Measurements from ENCODE around the gene METTL23.
"Not testable (repeated sequence)": the region's sequence is repeated elsewhere in the genome, so short reads cannot be mapped to it uniquely, and the experiment has no call there.

METTL23 gene

DNA sequence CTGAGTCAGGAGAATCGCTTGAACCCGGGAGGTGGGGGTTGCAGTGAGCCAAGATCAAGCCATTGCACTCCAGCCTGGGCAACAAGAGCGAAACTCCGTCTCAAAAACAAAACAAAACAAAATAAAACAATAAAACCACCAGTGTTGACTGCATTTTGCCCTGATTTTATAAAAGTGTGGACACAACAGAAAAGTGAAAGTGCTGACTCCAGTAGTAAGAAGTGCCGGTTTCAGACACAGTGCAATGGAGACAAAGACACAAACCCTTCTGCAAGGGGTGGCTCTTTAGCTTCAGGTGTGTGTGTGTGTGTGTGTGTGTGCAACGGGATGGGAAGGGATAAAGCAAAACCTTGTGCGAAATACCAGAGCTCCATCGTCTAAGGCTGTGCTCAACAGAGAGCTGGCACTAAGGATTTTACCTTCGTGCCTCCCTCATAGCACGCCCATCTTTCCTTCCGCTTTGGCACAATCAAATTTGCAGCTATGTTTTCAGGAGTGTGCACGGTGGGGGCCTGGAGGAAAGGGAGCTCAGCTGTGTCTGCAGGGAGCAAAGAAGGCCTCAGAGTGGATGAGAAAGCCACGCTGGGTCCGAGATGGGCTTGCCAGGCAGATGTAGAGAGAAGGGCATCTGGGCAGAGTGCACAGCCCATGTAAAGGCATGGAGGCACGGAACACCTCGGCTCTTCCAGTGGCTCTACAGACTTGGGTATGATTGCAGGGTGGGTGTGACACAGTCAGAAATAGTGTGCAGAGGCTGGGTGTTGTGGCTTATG is 31.4 kb upstream of the METTL23 start:
- no peak for DNase-seq

DNA sequence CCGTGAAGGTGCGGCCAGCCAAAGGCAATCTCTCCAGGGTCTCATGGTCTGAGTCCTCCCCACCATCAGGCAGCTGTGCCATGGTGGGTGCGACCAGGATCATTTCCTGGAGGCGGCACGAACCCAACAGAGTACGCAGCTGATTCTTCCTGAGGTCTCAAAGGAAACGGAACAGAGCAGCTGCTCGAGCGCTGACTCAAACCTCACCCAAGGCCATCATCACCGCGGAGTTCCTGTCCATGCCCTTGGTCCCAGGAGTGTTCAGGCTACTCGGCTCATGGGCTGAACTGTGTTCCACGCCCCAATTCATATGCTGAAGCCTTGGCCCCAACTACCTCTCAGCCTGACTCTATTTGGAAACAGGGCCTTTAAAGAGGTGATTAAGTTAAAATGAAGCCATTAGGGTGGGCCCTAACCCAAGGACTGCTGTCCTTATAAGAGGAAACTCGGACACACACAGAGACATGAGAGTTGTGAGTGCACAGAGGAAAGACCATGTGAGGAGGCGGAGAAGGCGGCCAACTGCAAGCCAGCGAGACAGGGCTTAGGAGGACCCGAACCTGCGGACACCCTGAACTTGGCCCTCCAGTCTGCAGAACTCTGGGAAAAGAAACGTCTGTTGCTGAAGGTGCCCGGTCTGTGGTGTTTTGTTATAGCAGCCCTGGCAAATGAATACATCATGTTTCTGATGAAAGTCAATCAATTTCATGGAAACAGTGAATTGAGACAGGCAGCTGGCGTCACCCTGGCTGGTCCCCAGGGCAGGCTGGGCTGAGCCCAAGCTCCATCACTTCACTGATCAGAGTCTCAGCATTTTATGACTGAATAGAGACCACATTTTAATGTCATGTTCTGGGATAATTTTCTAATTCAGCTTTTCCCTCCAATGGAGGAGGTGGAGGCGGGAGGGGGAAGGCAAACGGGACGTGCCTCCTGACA is 29.6 kb upstream of the METTL23 start:
- DNase-seq = no peak

DNA sequence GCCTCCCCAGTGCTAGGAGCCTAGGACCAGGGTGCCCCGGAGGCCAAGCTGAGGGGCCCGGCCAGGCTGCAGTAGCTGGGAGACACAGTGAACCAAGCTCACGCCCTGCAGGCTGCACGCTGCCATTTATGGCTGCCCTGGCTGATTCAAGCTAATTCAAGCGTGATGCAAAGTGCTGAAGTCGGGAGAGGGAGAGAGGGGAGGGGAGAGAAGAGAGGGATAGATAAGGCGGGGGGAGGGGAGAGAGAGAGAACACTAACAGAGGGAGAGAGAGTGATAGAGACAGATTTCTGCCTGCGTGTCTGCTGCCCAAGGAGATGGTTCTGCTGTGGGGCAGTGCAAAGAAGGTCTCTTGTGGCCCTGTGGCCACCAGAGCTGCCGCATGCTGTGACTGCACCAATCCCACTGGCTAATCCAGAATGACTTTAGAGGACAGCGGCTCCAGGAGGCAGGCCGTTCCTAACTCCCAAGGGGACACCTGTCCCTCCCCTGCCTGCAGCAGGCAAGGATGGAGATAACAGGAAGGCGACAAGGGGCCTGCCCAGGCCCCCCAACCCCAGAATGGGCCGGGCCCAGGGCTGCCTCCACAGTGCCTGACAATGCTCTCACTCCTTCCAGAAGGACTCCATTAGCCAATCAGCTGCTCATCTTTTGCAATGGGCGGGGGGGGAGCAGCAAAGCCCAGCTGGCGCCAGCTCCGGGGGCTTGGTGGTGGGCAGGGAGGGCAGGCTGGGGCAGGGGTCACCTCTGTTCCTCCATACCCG is 28.8 kb upstream of the METTL23 start:
- DNase-seq = no peak

DNA sequence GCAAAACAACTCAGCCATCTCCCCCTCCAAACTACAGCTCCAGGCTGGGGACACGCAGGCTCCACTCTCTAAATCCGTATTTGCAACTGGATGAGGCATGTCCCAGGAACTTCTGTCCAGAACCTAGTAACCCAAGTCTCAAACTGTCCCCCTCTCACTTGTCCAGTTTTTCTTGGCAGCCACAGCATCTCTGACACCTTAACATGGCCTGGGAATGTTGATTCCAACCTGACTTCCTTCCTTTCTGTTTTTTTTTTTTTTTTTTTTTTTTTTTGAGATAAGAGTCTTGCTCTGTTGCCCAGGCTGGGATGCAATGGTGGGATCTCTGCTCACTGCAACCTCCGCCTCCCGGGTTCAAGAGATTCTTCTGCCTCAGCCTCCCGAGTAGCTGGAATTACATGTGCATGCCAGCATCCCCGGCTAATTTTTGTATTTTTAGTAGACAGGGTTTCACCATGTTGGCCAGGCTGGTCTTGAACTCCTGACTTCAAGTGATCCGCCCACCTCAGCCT is 28.1 kb upstream of the METTL23 start:
- DNase-seq = not testable (repeated sequence)

DNA sequence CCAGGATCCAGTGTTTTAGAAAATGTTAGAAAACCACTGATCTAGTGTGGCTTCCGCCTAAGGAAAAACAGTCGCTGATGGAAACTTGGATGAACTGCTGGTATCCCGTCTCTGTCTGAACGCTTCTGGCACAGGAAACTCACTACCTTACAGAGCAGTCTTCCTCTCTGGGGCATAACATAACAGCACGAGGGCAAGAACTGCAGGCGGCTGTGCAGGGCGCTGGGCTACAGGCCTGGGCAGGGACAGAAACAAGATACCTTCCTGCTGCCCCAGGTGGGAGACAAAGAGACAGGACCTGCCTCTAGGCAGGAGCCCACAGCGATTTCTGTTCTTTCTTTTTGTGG is 26.4 kb upstream of the METTL23 start:
- DNase-seq = no peak

DNA sequence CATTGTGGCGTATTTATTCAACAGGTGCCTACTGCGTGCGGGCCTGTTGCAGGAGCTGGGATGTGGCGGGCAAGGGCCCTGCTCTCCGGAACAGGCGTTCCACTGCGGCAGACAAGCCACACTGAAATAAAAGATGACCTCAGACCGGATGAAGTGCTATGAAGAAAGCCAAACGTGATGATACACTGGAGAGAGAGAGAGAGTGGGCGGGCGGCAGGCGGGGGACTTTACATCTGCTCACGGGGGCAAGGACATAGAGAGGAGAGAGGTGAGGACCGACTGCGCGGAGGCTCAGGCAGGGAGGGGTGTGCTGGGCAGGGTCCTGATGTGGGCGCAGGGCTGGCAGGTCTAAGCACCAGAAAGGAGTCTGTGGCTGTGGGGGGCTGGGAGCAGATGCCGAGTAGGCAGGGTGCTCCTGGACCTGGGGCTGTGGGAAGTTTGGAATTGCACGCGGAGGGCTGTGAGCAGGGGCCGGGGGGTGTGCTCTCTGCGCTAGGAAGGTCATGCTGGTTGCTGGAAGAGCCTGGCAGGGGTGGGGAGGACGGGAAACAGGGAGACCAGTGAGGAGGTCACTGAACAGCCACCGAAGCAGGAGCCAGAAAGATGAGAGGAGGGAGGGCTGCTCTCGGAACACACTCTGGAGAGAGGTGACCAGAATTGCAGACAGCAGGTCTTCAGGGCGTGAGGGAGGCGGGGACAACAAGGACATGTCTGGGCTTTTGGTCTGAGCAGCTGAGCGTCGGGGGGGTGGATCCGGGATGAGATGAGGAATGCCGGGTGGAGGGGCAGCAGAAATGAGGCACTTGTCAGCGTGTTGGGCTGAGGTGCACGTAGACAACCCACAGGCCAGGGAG is 25.8 kb upstream of the METTL23 start:
- no peak for DNase-seq

DNA sequence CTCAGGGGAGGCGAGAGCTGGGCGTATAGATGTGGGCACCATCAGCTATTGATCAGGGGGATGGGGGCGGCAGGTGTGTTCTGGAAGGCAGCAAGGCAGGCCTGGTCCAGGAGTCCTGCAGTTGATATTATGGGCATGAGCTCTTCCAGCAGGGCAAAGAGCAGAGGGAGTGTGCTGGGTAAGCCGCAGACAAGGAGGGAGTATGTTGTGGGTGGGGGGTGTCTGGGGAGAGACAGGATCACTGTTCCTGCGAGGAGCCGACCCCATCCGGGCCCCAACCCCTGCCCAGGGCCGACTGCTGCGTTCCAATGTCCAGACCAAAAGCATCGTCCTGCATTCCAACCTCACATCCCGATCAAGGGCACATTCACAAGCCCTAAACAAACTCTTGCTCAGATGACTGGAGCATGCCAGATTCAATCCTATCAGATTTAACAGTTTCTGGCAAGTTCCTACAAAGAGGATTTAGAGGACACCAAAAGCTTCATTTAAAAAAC is 25.1 kb upstream of the METTL23 start:
- no peak for DNase-seq

DNA sequence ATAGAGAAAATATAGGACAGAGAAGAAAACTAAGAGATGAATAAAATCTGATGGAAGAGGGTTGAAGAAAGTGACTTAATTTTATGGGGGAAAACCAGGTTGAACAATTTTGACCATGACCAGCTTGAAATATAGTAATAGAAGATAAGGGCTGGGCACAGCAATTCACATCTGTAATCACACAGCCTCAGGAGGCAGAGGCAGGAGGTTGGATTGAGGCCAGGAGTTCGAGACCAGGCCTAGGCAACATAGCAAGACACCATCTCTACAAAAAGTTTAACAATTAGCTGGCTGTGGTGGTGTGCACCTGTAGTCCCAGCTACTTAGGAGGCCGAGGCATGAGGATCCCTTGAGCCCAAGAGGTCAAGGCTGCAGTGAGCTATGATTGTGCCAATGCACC is 24.6 kb upstream of the METTL23 start:
- DNase-seq = no peak

DNA sequence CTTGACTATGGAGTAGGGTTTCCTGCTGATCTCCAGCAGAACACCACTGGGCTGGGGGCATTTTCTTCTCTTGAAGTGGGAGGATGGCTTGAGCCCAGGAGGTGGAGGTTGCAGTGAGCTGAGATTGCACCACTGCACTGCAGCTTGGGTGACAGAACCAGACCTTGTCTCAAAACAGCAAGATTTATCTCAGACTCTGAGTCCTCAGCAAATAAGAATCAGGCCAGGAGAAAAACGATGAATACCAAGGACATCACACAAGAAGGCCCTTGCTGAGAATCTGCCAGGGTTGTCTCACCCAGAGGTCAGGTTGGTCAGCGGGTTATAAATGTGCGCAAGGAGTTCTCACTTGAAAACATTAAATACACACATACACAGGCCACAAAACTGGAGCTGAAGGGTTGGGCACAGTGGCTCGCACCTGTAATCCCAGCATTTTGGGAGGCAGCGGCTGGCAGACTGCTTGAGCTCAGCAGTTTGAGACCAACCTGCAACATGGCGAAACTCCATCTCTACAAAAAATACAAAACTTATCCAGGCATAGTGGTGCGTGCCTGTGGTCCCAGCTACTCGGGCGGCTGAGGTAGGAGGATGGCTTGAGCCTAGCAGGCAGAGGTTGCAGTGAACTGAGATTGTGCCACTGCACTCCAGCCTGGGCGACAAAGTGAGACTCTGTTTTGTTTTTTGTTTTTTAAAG is 23.6 kb upstream of the METTL23 start:
- no peak for DNase-seq

DNA sequence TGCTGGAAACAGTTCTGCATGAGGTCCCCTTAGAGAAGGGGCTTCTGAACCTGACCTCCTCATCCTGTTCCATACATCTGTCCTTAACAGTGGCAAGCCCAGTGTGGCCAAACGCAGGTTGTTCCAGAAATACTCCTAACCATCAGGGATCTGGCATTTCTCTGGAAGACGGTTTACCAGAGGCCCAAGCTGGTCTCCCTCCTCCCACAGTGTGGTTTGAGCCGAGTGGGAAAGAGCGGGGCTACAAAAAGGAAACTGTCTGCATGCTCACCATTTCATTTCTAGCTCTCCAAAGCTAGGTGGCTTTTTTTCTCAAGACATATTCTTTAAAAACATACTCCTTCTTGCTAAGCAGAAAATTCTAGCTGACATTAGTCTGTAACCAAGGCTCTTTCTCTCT is 21.8 kb upstream of the METTL23 start:
- no peak for DNase-seq

DNA sequence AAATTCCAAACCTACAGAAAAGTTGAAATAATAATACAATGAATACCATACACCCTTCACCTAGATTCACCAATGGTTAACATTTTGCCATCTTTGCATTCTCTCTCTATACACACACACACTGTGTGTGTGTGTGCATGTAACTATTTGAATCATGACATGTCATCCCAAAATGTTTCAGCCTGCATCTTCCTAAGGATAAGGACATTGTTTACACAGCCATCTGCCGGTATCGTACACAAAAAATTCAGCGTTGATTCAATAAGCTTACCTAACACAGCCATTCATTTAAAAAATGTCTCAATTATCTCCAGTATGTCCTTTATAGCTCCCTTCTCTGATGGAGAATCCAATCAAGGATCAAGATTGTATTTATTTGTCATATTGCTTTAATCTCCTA is 19.8 kb upstream of the METTL23 start:
- DNase-seq = no peak

DNA sequence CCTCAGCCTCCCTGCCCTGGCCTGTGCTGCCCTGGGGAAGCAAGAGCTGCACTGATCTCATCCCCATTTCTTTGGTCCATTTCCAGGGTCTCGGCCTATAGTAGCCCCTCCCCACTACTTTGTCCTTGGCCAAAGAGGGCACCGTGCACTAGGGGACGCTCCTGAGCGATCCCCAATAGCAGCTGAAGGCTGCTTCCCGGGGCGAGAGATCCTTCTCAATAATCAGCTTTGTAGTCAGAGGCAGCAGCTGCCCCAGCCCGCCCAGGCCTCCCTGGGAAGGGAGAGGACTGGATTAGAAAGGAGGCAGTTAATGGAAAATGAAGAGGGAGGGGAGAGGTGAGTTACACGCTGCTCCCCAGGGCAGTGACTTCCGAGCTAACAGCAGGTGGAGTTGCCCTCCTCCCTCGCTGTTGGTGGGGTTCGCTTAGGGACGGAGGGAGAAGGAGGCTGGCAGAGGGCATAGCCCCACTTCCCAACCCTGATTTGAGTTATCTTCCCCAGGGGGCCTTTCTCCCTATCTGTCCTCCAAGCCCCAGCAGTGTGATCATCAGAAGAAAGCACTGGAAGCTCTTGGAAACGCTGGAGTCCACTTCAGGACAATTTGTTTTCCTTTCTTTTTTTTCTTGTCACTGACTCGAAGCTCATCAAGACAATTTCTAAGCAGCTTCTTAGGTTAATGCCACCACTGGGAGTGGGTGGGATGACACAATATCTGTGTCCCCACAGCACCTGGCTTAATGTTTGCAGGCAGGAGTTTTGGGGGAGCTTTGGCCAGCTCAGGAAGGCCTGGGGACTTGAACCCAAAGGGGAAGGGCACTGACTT is 18.4 kb upstream of the METTL23 start:
- no peak for DNase-seq

DNA sequence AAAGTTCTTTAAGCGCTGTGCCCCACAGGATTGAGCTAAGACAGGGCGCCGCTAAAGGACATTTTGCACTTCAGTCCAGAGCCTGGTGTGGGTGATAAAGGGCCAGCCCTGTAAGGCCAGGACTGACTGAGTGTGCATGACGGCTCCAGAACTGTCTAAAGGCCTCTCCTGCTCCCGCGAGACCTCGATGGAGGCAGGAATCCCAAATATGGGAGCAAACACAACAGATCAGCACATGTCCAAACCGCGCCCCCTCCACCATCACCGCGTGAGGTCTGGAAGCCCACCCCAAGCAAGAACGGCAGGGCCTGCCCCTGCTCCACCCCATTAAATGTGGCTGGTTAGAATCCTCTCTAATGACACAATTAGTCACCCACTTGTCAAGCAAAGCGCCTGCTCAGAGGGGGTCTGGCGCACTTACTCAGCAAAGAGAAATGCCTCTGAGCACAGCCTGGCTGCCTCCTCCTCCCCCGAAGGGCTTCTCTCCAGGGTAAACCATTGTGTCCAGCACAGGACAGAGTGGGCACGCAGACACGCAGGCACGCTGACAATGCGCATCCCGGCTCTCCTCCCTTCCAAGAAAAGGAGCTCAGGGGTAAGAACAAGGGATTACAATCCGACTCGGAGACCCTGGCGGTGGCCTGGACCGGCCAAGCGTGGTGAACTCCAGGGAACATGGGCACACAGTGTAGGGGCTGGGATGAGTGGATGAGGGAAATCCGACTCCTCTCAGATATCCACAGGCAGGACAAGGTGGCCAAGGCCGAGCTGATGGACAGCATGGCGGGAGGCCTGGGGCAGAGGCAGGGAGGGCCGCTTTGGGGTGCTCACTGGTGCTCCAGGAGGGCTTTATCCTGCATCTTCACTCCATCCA is 17.3 kb upstream of the METTL23 start:
- DNase-seq = no peak

DNA sequence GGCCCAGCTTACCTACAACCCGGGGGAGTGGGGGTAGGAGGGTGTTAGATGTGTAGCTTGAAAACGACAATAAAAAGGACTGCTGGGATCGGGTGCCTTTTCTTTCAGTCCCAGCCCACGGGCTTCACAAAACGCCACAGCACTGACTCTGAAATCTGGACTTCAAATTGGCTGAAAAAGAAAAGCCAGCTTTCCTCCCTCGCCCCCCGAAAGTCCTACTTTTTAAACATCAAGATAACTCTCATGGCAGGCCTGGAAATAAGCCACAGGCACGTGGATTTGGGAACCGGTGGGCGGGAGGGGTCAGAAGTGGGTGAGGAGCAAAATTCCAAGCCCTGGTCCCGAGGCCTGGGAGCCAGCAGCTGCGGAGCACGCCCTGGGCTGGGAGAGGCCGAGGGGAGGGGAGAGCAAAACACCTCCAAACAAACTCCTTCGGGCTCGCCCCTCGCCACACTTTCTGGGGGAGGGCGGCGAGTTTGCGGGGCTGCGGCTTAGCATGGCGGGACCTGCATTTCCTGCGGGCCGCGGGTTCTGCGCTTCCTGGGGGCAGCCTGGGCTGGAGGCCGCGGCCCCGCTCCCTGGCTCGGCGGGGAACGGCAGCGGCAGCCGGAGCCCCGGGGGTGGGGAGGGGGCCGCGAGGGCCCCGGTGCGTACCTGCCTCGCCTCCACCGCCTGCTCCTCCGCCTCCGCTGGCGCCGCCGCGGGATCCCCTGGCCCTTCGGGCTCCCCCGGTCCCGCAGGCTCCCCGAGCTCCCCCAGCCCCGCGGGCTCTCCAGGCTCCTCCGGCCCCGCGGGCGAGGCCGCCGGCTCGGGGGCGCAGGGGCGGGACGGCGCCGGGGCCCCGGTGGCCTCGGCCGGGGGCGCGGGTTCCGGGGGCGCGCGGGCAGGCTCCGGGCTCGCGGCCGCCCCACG is 16.4 kb upstream of the METTL23 start:
- not testable (repeated sequence) for DNase-seq

DNA sequence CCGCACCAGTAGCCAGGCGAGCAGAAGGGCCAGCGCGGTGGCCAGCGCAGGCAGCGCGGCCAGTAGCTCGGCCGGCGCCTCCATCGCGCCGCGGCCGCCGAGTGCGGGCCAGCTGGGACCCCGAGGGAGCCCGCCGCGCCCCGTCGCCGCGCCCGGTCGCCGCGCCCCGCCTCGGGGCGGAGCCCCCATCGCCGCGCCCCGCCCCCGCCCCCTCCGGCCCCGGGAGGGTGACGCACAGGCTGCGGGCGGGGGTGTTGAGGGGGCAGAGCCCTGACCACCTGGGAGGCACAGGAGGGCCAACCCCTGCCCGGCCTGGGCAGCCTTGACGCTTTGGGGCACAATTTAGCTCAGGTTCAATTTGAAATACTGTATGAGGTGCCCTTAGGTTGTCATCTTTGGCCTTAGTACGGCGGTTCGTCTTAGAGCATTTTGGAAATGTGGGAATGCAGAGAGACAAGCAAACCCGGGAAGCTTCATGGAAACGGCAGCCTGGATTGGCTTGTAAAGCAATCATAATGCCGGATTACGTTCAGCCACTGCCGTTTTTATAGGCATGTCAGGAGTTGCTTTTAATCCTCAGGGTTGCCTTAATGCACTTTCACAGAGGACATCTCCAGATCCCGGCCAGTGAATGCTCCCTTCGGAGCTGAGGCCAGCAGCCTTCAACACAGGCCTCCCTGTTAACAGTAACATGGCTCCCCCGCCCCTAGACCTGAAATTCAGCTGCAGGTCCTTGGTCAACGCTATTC is 15.6 kb upstream of the METTL23 start, which contains the start of gene MXRA7:
TSS of gene MXRA7 (minus strand) at position 103 of the 749 bp plus-strand sequence. CDS start at position 84, 19 bp downstream.
- no peak for DNase-seq

DNA sequence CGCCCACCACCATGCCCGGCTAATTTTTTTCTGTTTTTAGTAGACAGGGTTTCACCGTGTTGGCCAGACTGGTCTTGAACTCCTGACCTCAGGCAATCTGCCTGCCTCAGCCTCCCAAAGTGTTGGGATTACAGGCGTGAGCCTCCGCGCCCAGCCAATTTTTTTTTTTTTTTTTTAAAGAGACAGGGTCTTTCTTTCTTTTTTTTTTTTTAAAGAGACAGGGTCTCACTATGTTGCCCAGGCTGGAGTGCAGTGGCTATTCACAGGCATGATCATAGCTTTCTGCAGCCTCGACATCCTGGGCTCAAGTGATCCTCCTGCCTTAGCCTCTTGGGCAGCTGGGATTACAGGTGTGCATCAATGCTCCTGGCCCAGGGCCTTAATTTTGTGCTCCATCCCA is 14.3 kb upstream of the METTL23 start:
- not testable (repeated sequence) for DNase-seq

DNA sequence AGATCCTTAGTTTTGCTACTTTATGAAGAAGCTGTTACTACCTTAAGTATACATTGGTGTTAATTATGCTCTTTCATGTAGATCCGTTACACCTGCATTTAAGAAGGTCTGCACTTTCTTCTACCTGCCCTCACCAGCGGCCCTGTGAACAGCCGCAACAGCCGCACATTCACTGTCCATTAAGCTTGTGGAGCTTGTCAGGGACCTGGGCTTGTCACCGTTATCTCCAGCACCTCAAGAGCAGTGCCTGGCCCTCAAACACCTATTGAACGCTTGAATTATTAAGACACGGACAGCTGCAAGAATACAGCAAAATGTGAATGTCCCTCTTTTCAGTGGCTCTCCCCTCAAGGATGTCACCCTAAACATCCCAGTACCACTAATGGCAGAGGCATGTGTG is 12.9 kb upstream of the METTL23 start:
- DNase-seq = no peak
